Stimulated activated naive CD8-positive, alpha-beta T cell treated with anti-CD3 and anti-CD28 coated beads, Interleukin-15, amount 100 ng/mL, for 72 hours (primary cell): ENCODE results near the gene CCDC85C.

Experiments
- ATAC-seq: fragments of 150-1000 bp; cut with Tn5 transposase; 2 replicates; pipeline ENCODE4 v1.10.0; 2021; ENCODE audit warnings: mild to moderate bottlenecking, moderate library complexity
- DNase-seq, 2 donors: peaks; one replicate each; pipeline ENCODE4 v3.0.0; 2021 to 2022
- H3K27ac Mint-ChIP-seq, 2 donors: one replicate each; pipeline ENCODE4 v1.8.0; 2022; ENCODE audit warnings: mild to moderate bottlenecking in 2 of 2, mixed read lengths in 2 of 2, moderate library complexity in 2 of 2
- H3K27me3 Mint-ChIP-seq: one replicate; pipeline ENCODE4 v1.8.0; 2022; ENCODE audit warnings: mixed read lengths
- H3K4me1 Mint-ChIP-seq: one replicate; pipeline ENCODE4 v1.8.0; 2022; ENCODE audit warnings: mild to moderate bottlenecking, mixed read lengths
- H3K4me3 Mint-ChIP-seq, 2 donors: one replicate each; pipeline ENCODE4 v1.8.0; 2022; ENCODE audit warnings: mild to moderate bottlenecking in 2 of 2, mixed read lengths in 2 of 2, moderate library complexity in 1 of 2
- H3K9me3 Mint-ChIP-seq, 2 donors: one replicate each; pipeline ENCODE4 v1.8.0; 2022; ENCODE audit warnings: mixed read lengths in 2 of 2

CCDC85C gene

DNA sequence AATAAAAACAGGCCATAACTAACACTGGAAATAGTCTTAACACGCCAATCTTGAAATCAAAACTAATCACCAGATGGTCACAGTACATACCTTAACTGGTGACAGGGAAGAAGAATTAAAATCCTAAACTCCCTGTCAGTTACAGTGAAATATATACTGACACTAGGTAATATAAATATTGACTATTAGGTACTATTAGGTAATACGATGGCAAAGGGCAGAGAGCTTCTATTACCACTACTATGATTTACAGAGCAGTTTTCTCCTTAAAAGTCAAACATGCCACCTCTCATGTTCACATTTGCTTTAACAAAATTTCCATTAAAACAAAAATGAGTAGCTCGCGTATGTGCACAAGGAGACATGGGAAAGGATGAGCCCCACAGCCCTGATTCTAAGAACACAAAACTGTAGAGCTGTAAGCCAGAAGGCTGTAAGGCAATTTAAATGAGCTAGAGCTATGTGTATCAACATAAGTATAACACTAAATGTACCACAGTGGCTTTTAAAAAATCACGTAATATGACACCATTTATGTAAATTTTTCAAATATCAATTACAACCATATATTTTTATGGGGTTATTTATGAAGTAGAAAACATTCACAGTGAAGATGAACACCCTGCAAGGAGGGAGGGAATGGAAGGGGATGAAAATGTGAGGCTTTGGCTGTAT lies 142.5 kb downstream of the CCDC85C start:
- Mint-ChIP-seq H3K4me3 (no peak overlapping the region), H3K27me3 (no peaks in the 10 kb centered on the region), H3K4me1 (no peaks in the 10 kb centered on the region), H3K9me3 (no peaks in the 10 kb centered on the region), H3K27ac (peak overlapping the region in 1 of 2 donors; percentile 66)
- no peak for ATAC-seq
- DNase-seq, result no peak

GRCh38 chr14:99460793-99461192 lies 143.2 kb downstream of the CCDC85C start:
- H3K9me3 Mint-ChIP-seq, result no peaks in the 10 kb centered on the region
- H3K27me3 Mint-ChIP-seq, result no peaks in the 10 kb centered on the region
- DNase-seq (no peak), ATAC-seq (no peak)
- peak overlapping the region in 1 of 2 donors; percentile 31 for H3K27ac Mint-ChIP-seq
- no peak overlapping the region for H3K4me3 Mint-ChIP-seq
- H3K4me1 Mint-ChIP-seq, result no peaks in the 10 kb centered on the region

DNA sequence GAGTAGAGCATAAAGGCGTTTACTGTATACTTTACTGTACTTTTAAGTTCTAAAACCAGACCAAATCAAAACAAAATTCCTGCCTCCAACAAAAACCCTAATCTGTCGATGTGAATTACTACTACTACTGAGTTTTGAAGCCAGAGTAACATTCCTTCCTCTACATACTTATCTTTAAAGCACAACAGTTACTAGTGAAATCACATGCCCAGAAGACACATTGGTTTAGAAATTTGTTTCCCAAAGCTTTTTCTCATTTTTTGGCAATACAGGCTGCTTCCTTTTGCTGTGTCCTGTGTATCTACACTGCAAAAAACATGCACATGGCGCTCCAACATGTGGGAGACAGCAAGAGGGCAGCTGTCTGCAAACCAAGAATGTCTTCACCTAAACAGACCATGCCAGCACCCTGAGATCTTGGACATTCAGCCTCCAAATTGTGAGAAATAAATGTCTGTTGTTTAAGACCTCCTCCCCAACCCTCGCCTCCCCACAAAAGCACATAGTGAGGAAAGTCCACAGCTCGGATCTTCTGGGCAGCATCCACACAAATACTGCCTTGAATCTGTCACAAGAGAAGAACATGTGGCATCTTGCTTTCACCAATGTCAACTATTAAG lies 144.4 kb downstream of the CCDC85C start:
- peak overlapping the region in 1 of 2 donors; percentile 36 for H3K27ac Mint-ChIP-seq
- ATAC-seq (no peak), DNase-seq (no peak)
- no peak overlapping the region for H3K4me3 Mint-ChIP-seq
- H3K4me1 Mint-ChIP-seq, result no peaks in the 10 kb centered on the region
- H3K9me3 Mint-ChIP-seq, result no peaks in the 10 kb centered on the region
- no peaks in the 10 kb centered on the region for H3K27me3 Mint-ChIP-seq

- DNase-seq (no peak), ATAC-seq (no peak)
- H3K27ac Mint-ChIP-seq, result no peak overlapping the region
- H3K27me3 Mint-ChIP-seq, result no peaks in the 10 kb centered on the region
- H3K4me1 Mint-ChIP-seq, result no peaks in the 10 kb centered on the region
- H3K4me3 Mint-ChIP-seq, result no peak overlapping the region
- H3K9me3 Mint-ChIP-seq, result no peaks in the 10 kb centered on the region
Measured at GRCh38 chr14:99454246-99454645, 149.8 kb downstream of the CCDC85C start.

DNA sequence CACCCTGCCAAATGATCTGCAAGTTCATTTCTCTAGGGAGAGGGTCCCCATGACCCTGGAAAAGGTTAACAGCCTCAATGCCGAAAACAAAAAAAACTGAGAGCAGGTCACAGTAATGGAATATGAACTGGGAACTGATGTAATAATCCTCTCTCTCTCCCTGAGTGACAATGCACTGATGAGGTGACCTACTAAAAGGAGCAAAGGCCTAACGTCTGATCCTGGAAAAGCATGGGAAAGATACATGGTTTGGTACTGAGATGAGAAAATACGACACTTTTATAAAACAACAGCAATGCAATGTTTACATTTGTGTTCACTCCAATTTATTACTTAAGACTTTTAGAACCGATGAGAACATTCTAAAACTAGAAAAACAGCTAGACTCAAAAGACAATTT lies 151.0 kb downstream of the CCDC85C start:
- no peaks in the 10 kb centered on the region for H3K4me1 Mint-ChIP-seq
- ATAC-seq, result no peak
- H3K9me3 Mint-ChIP-seq, result no peaks in the 10 kb centered on the region
- no peak for DNase-seq
- H3K27ac Mint-ChIP-seq, result peak overlapping the region in 1 of 2 donors; percentile 9
- no peaks in the 10 kb centered on the region for H3K27me3 Mint-ChIP-seq
- H3K4me3 Mint-ChIP-seq, result no peak overlapping the region

GRCh38 chr14:99451234-99451633 lies 152.8 kb downstream of the CCDC85C start:
- Mint-ChIP-seq H3K4me1 (no peaks in the 10 kb centered on the region), H3K4me3 (no peak overlapping the region), H3K27me3 (no peaks in the 10 kb centered on the region), H3K27ac (no peak overlapping the region), H3K9me3 (no peaks in the 10 kb centered on the region)
- no peak for DNase-seq
- ATAC-seq, result no peak

GRCh38 chr14:99450266-99450665 lies 153.7 kb downstream of the CCDC85C start:
- Mint-ChIP-seq H3K4me1 (no peaks in the 10 kb centered on the region), H3K27ac (no peak overlapping the region)
- ATAC-seq, result no peak

More at GRCh38 chr14:99450266-99450665, 153.7 kb downstream of the CCDC85C start:
- no peaks in the 10 kb centered on the region for H3K9me3 Mint-ChIP-seq
- DNase-seq, result no peak
- no peaks in the 10 kb centered on the region for H3K27me3 Mint-ChIP-seq
- no peak overlapping the region for H3K4me3 Mint-ChIP-seq
